ENCODE measurements around the gene UGT8.

DNA sequence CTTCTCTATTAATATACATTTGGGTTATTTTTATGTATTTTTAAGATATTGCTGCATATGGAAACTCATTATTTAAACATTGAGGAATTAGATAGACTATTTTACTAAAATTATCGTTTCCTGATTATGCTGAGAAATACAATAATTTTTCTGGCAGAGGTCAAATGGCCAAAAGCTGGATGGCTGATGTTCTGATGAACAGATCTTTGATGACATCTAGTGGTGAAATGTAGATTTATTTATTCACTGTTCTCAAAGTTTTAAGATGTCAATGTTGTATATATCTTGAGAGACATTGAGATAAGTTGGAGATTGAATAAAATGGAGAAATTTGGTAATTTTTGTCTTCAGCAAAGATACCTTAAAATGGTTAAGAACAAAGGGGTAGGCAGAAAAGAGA is 96.2 kb downstream of the UGT8 start:
- TF ChIP-seq, protein P1, sequence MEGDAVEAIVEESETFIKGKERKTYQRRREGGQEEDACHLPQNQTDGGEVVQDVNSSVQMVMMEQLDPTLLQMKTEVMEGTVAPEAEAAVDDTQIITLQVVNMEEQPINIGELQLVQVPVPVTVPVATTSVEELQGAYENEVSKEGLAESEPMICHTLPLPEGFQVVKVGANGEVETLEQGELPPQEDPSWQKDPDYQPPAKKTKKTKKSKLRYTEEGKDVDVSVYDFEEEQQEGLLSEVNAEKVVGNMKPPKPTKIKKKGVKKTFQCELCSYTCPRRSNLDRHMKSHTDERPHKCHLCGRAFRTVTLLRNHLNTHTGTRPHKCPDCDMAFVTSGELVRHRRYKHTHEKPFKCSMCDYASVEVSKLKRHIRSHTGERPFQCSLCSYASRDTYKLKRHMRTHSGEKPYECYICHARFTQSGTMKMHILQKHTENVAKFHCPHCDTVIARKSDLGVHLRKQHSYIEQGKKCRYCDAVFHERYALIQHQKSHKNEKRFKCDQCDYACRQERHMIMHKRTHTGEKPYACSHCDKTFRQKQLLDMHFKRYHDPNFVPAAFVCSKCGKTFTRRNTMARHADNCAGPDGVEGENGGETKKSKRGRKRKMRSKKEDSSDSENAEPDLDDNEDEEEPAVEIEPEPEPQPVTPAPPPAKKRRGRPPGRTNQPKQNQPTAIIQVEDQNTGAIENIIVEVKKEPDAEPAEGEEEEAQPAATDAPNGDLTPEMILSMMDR (IDR thresholded peaks at IDR 0.05; ENCODE audit: insufficient read depth, low read depth, low read length), result peak; percentile 48
- TF ChIP-seq EZH2 (IDR thresholded peaks at IDR 0.05; ENCODE audit: insufficient read depth, low read length), result no peak

Measured in astrocyte (in vitro differentiated cells and primary cell).